Keratinocyte (primary cell): Measurements from ENCODE around the gene ZFYVE9. TPM values are rescaled to one million over a fixed set of nuclear protein-coding genes. Genes with fewer than 3 reads are reported as not detected.

ENCODE experiments used
- DNase-seq: peaks from one replicate; pipeline ENCODE4 v3.0.0-alpha.2; 2011; ENCODE audit warnings: low read depth, missing footprints, low spot score
- FAIRE-seq: peaks from 2 replicates; lab custom pipeline; 2011; peaks lifted over from hg19 to GRCh38; lab: Jason Lieb, UNC
- H2AFZ ChIP-seq: 2 replicates; pipeline ENCODE4 v1.6.0; 2012; ENCODE audit warnings: low read length, control low read depth, inconsistent platforms; ENCODE audit not compliant: control insufficient read depth
- H3K27ac ChIP-seq: 2 replicates; pipeline ENCODE4 v1.5.1; 2011; ENCODE audit warnings: low read length; ENCODE audit not compliant: control insufficient read depth, insufficient read depth
- H3K27me3 ChIP-seq: 3 replicates; pipeline ENCODE4 v1.6.0; 2011; ENCODE audit warnings: low read length; ENCODE audit not compliant: control insufficient read depth, insufficient read depth; ENCODE audit errors: extremely low read depth
- H3K36me3 ChIP-seq, 2 experiments: 2 replicates in 1 of 2; 3 replicates in 1 of 2; pipeline ENCODE4 v1.5.1; 2011; ENCODE audit warnings: low read length in 2 of 2, mild to moderate bottlenecking in 1 of 2; ENCODE audit not compliant: control insufficient read depth in 2 of 2, insufficient read depth in 2 of 2; ENCODE audit errors: extremely low read depth in 1 of 2
- H3K4me1 ChIP-seq: 3 replicates; pipeline ENCODE4 v1.5.1; 2011; ENCODE audit warnings: low read length; ENCODE audit not compliant: control insufficient read depth, insufficient read depth; ENCODE audit errors: extremely low read depth
- H3K4me2 ChIP-seq: 3 replicates; pipeline ENCODE4 v1.6.0; 2011; ENCODE audit warnings: low read depth, low read length; ENCODE audit not compliant: control insufficient read depth, insufficient read depth; ENCODE audit errors: extremely low read depth
- H3K4me3 ChIP-seq, 3 experiments: fragments of 200-600 bp in 1 of 3; sonication (generic) in 1 of 3; 2 replicates in 2 of 3; 3 replicates in 1 of 3; pipeline ENCODE4 v1.5.1; 2011 to 2016; ENCODE audit warnings: low read length in 3 of 3, mild to moderate bottlenecking in 3 of 3, control low read depth in 2 of 3, inconsistent platforms in 1 of 3, low read depth in 1 of 3, mixed read lengths in 1 of 3, mixed run types in 1 of 3, moderate library complexity in 1 of 3; ENCODE audit not compliant: control insufficient read depth in 2 of 3, insufficient read depth in 2 of 3; ENCODE audit errors: extremely low read depth in 1 of 3
- H3K79me2 ChIP-seq: 2 replicates; pipeline ENCODE4 v1.6.0; 2012; ENCODE audit warnings: low read length; ENCODE audit not compliant: control insufficient read depth, insufficient read depth
- H3K9ac ChIP-seq: 3 replicates; pipeline ENCODE4 v1.6.0; 2011; ENCODE audit warnings: low read length; ENCODE audit not compliant: control insufficient read depth, insufficient read depth; ENCODE audit errors: extremely low read depth
- H3K9me1 ChIP-seq: 3 replicates; pipeline ENCODE4 v1.6.0; 2011; ENCODE audit warnings: low read length; ENCODE audit not compliant: control insufficient read depth, insufficient read depth; ENCODE audit errors: extremely low read depth
- H3K9me3 ChIP-seq: 2 replicates; pipeline ENCODE4 v1.5.1; 2012; ENCODE audit warnings: low read depth, low read length; ENCODE audit not compliant: control insufficient read depth
- H4K20me1 ChIP-seq: 3 replicates; pipeline ENCODE4 v1.6.0; 2011; ENCODE audit warnings: low read length; ENCODE audit not compliant: control insufficient read depth, insufficient read depth; ENCODE audit errors: extremely low read depth
- CTCF ChIP-seq, 3 experiments: IDR thresholded peaks in 1 of 3; conservative IDR thresholded peaks in 1 of 3; optimal IDR thresholded peaks in 1 of 3; 2 replicates in 2 of 3; 3 replicates in 1 of 3; pipeline versions ENCODE3 to v1.5.1; 2011; ENCODE audit warnings: low read length in 3 of 3, mild to moderate bottlenecking in 3 of 3, moderate library complexity in 2 of 3, control low read depth in 1 of 3, inconsistent platforms in 1 of 3; ENCODE audit not compliant: insufficient read depth in 2 of 3; ENCODE audit errors: extremely low read depth in 1 of 3
- EZH2 ChIP-seq: IDR thresholded peaks from one replicate; pipeline ENCODE4 v1.6.1; 2012; ENCODE audit warnings: inconsistent platforms, mild to moderate bottlenecking, low read length, moderate library complexity
- dilution Hi-C: fragments of 300-500 bp; cut with MboI; formaldehyde crosslinking; loops from one replicate; pipeline ENCODE4 v1.7.0; 2020; ENCODE audit warnings: low sequenced_read_pairs; ENCODE audit not compliant: extremely low pct_ligation_motif_present
- polyA plus RNA-seq, 5 experiments: library from polyadenylated mRNA; depleted of rRNA in 3 of 5; stranded (reverse) in 3 of 5; stranded (forward) in 1 of 5; unstranded in 1 of 5; fragments of >200 nt; gene quantifications; 1 replicate in 1 of 5; 2 replicates in 3 of 5; 3 replicates in 1 of 5; pipeline versions ENCODE4 v1.2.1 to v1.2.3, GENCODE V29; 2011 to 2012; ENCODE audit warnings: missing spikeins in 2 of 5, low read depth in 1 of 5, low replicate concordance in 1 of 5

Gene ZFYVE9
- polyA plus RNA-seq, 1 donor (not counting 4 experiments of a cell fraction or from before 2014, with no cell fraction given), result 27.7 TPM

DNA sequence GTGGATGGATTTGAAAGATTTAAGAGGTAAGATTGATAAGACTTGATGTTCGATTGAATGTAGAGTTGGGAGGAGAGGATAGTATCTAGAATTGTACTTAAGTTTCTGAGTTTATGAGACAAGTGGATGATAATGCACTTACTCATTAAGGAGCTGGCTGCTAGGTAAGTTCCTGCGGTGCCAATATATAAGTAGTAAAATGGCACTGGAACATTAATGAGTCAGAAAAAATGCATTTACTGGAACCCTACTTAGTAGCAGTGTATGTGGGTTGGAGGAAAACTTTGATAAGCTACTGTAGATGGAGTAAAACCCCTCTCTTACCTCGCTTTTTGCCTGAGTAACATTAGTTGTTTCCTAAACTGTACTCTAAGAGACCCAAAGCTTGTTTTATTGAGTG is 68.2 kb downstream of the ZFYVE9 start:
- Histone ChIP-seq H3K79me2 (peaks cover 40% of the 10 kb centered on the region), H3K9me3 (no peaks in the 10 kb centered on the region), H3K27ac (peak overlapping the region; percentile 98), H2AFZ (no peak overlapping the region), H3K9me1 (no peaks in the 10 kb centered on the region), H4K20me1 (no peaks in the 10 kb centered on the region), H3K36me3 (no peaks in the 10 kb centered on the region), H3K4me2 (peak overlapping the region; percentile 90), H3K9ac (peak overlapping the region; percentile 70), H3K4me1 (peaks cover 32% of the 10 kb centered on the region), H3K4me3 (peak overlapping the region in 2 of 3 experiments; percentile 7 to 50), H3K27me3 (no peaks in the 10 kb centered on the region)
- FAIRE-seq (peak; percentile 89), DNase-seq (peak; percentile 74)
- no peak for TF ChIP-seq EZH2
- no peak for TF ChIP-seq CTCF (optimal IDR thresholded peaks at IDR 0.05 in 1 of 3, IDR thresholded peaks at IDR 0.05 in 1 of 3, conservative IDR thresholded peaks at IDR 0.05 in 1 of 3; ENCODE audit: extremely low read depth in 1 of 3, insufficient read depth in 2 of 3, low read length in 3 of 3)
- dilution Hi-C loops, result no loop called here

- Histone ChIP-seq H3K4me1 (no peaks in the 10 kb centered on the region), H4K20me1 (no peaks in the 10 kb centered on the region), H2AFZ (no peak overlapping the region), H3K9me3 (peaks cover 10% of the 10 kb centered on the region), H3K4me3 (no peak overlapping the region), H3K4me2 (no peak overlapping the region), H3K9ac (no peak overlapping the region), H3K9me1 (no peaks in the 10 kb centered on the region), H3K79me2 (peaks cover 23% of the 10 kb centered on the region), H3K36me3 (peaks cover 3 to 10% of the 10 kb centered on the region in 2 experiments), H3K27me3 (no peaks in the 10 kb centered on the region), H3K27ac (no peak overlapping the region)
- FAIRE-seq (no peak), DNase-seq (no peak)
- no peak for TF ChIP-seq CTCF (optimal IDR thresholded peaks at IDR 0.05 in 1 of 3, IDR thresholded peaks at IDR 0.05 in 1 of 3, conservative IDR thresholded peaks at IDR 0.05 in 1 of 3; ENCODE audit: extremely low read depth in 1 of 3, insufficient read depth in 2 of 3, low read length in 3 of 3)
- TF ChIP-seq EZH2, result no peak
- dilution Hi-C loops, result no loop called here
Measured at GRCh38 chr1:52216907-52217458, 75.1 kb downstream of the ZFYVE9 start.
